ENCODE results near the gene FERMT3.

Gene FERMT3

GRCh38 chr11:64267207-64267945 lies 60.9 kb downstream of the FERMT3 start:
- no peak for DNase-seq

- DNase-seq: no peak
Measured at GRCh38 chr11:64268025-64268892, 61.7 kb downstream of the FERMT3 start.

- peak; percentile 74 for DNase-seq
Measured at GRCh38 chr11:64268893-64269539, 62.5 kb downstream of the FERMT3 start.

- peak; percentile 99 for DNase-seq
Measured at GRCh38 chr11:64269540-64270220, 63.2 kb downstream of the FERMT3 start.

Measured in activated CD4-positive, alpha-beta T cell treated with anti-CD3 and anti-CD28 coated beads for 48 hours (primary cell).